MM.1S (cell line): ENCODE results near the gene GDPD5.

ENCODE experiments used
- DNase-seq: peaks from one replicate; pipeline ENCODE4 v3.0.0-alpha.2; 2015
- H2AFZ ChIP-seq: fragments of 300-600 bp; sonication (generic); 2 replicates; pipeline ENCODE4 v1.6.0; 2016; ENCODE audit warnings: antibody characterized with exemption, low read length
- H3F3A ChIP-seq: fragments of 300-600 bp; sonication (generic); 2 replicates; pipeline ENCODE4 v1.6.1; 2016; ENCODE audit warnings: mild to moderate bottlenecking, antibody characterized with exemption, low read length, moderate library complexity, mixed read lengths; ENCODE audit not compliant: insufficient read depth
- H3K27ac ChIP-seq: fragments of 300-600 bp; sonication (generic); 2 replicates; pipeline ENCODE4 v1.5.1; 2016; ENCODE audit warnings: mild to moderate bottlenecking, low read length
- H3K27me3 ChIP-seq: fragments of 300-600 bp; sonication (generic); replicated peaks from 2 replicates; pipeline ENCODE4 v1.6.0; 2016; ENCODE audit warnings: low read length; ENCODE audit not compliant: insufficient read depth
- H3K36me3 ChIP-seq: fragments of 300-600 bp; sonication (generic); replicated peaks from 2 replicates; pipeline ENCODE4 v1.6.1; 2016; ENCODE audit warnings: mild to moderate bottlenecking, low read length, mixed read lengths; ENCODE audit not compliant: insufficient read depth
- H3K4me1 ChIP-seq: fragments of 300-600 bp; sonication (generic); 2 replicates; pipeline ENCODE4 v1.6.1; 2016; ENCODE audit warnings: low read length, mixed read lengths
- H3K4me2 ChIP-seq: fragments of 300-600 bp; sonication (generic); 2 replicates; pipeline ENCODE4 v1.6.0; 2016; ENCODE audit warnings: low read depth, low read length
- H3K4me3 ChIP-seq: fragments of 300-600 bp; sonication (generic); 2 replicates; pipeline ENCODE4 v1.5.1; 2016; ENCODE audit warnings: low read length, mixed read lengths
- H3K79me2 ChIP-seq: fragments of 300-600 bp; sonication (generic); 2 replicates; pipeline ENCODE4 v1.6.1; 2016; ENCODE audit warnings: mixed run types, low read length, mixed read lengths
- H3K9ac ChIP-seq: fragments of 300-600 bp; sonication (generic); 2 replicates; pipeline ENCODE4 v1.6.1; 2016; ENCODE audit warnings: low read length, mixed read lengths
- H3K9me2 ChIP-seq: fragments of 300-600 bp; sonication (generic); replicated peaks from 2 replicates; pipeline ENCODE4 v1.6.1; 2016; ENCODE audit warnings: mild to moderate bottlenecking, low read length, mixed read lengths; ENCODE audit not compliant: insufficient read depth
- H3K9me3 ChIP-seq: fragments of 300-600 bp; sonication (generic); replicated peaks from 2 replicates; pipeline ENCODE4 v1.6.1; 2016; ENCODE audit warnings: mild to moderate bottlenecking, low read length, mixed read lengths; ENCODE audit not compliant: insufficient read depth
- H4K20me1 ChIP-seq: fragments of 300-600 bp; sonication (generic); 2 replicates; pipeline ENCODE4 v1.6.1; 2016; ENCODE audit warnings: mild to moderate bottlenecking, low read length, moderate library complexity, mixed read lengths; ENCODE audit not compliant: insufficient read depth
- EZH2 ChIP-seq: fragments of 300-600 bp; sonication (generic); optimal IDR thresholded peaks from 2 replicates; pipeline ENCODE3; 2017; ENCODE audit warnings: low read depth, mild to moderate bottlenecking, antibody characterized with exemption, low read length, mixed read lengths
- EZH2phosphoT487 ChIP-seq: fragments of 300-600 bp; sonication (generic); IDR thresholded peaks from 2 replicates; pipeline ENCODE4 v1.6.1; 2018; ENCODE audit warnings: antibody characterized with exemption, low read length
- TF ChIP-seq, protein P1 (sequence below): fragments of 300-600 bp; sonication (generic); IDR thresholded peaks from 2 replicates; pipeline ENCODE4 v1.5.1; 2016; ENCODE audit warnings: antibody characterized with exemption, low read length, mixed read lengths

GDPD5 gene

GRCh38 chr11:75539459-75540334 is 14.0 kb upstream of the GDPD5 start:
- H3K4me3 ChIP-seq: no peak overlapping the region
- no peak overlapping the region for H3K9ac ChIP-seq
- DNase-seq: no peak
- no peak overlapping the region for H3K27ac ChIP-seq
- H3K27me3 ChIP-seq: no peaks in the 10 kb centered on the region
- H3K36me3 ChIP-seq: no peaks in the 10 kb centered on the region
- no peak overlapping the region for H2AFZ ChIP-seq
- no peak overlapping the region for H3K4me2 ChIP-seq
- H4K20me1 ChIP-seq: no peaks in the 10 kb centered on the region
- H3K4me1 ChIP-seq: no peaks in the 10 kb centered on the region
- no peaks in the 10 kb centered on the region for H3K9me2 ChIP-seq
- TF ChIP-seq EZH2phosphoT487: no peak
- TF ChIP-seq, protein P1, sequence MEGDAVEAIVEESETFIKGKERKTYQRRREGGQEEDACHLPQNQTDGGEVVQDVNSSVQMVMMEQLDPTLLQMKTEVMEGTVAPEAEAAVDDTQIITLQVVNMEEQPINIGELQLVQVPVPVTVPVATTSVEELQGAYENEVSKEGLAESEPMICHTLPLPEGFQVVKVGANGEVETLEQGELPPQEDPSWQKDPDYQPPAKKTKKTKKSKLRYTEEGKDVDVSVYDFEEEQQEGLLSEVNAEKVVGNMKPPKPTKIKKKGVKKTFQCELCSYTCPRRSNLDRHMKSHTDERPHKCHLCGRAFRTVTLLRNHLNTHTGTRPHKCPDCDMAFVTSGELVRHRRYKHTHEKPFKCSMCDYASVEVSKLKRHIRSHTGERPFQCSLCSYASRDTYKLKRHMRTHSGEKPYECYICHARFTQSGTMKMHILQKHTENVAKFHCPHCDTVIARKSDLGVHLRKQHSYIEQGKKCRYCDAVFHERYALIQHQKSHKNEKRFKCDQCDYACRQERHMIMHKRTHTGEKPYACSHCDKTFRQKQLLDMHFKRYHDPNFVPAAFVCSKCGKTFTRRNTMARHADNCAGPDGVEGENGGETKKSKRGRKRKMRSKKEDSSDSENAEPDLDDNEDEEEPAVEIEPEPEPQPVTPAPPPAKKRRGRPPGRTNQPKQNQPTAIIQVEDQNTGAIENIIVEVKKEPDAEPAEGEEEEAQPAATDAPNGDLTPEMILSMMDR: no peak
- no peak for TF ChIP-seq EZH2
- no peaks in the 10 kb centered on the region for H3K79me2 ChIP-seq
- no peaks in the 10 kb centered on the region for H3K9me3 ChIP-seq
- H3F3A ChIP-seq: no peaks in the 10 kb centered on the region

- H2AFZ ChIP-seq: no peak overlapping the region
- H3K4me1 ChIP-seq: no peaks in the 10 kb centered on the region
- H3K79me2 ChIP-seq: no peaks in the 10 kb centered on the region
- no peak for DNase-seq
- no peaks in the 10 kb centered on the region for H3K27me3 ChIP-seq
- no peaks in the 10 kb centered on the region for H3F3A ChIP-seq
- no peaks in the 10 kb centered on the region for H3K9me2 ChIP-seq
- no peak overlapping the region for H3K27ac ChIP-seq
- H4K20me1 ChIP-seq: no peaks in the 10 kb centered on the region
- TF ChIP-seq EZH2phosphoT487 (no peak), EZH2 (no peak)
- no peaks in the 10 kb centered on the region for H3K36me3 ChIP-seq
- no peak overlapping the region for H3K9ac ChIP-seq
- no peak overlapping the region for H3K4me3 ChIP-seq
- H3K9me3 ChIP-seq: no peaks in the 10 kb centered on the region
- H3K4me2 ChIP-seq: no peak overlapping the region
These were observed 12.6 kb upstream of the GDPD5 start for GRCh38 chr11:75538150-75538942.

DNA sequence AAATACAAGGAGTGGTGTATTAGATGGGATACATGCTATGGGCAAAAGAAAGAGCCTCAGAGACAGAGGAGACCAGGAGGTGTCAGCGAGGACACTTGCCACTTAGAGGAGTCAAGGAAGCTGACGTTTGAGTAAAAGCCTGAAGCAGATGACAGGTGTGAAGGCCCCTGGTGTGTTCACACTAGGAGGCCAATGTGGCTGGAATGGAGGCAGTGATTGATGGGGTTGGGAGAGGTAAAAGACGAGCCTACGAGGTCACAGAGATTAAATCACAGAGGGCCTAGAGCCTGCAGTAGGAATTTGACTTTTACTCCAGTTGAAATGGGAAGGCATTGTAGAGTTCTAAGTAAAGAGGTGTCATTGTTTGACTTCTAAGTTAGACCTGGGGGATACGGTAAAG is 12.0 kb upstream of the GDPD5 start:
- DNase-seq: no peak
- Histone ChIP-seq H3K9me2 (no peaks in the 10 kb centered on the region), H3K79me2 (no peaks in the 10 kb centered on the region), H3K9ac (no peak overlapping the region), H3K27me3 (no peaks in the 10 kb centered on the region), H3K4me2 (no peak overlapping the region), H3K27ac (no peak overlapping the region), H3K4me3 (no peak overlapping the region), H4K20me1 (no peaks in the 10 kb centered on the region), H3K36me3 (no peaks in the 10 kb centered on the region), H3K4me1 (no peaks in the 10 kb centered on the region), H3F3A (no peaks in the 10 kb centered on the region), H3K9me3 (no peaks in the 10 kb centered on the region), H2AFZ (no peak overlapping the region)
- TF ChIP-seq, protein P1: no peak
- TF ChIP-seq EZH2 (no peak), EZH2phosphoT487 (no peak)
